GM12875 (cell line): ENCODE results near the gene ATP2A3.

Experiments used
- H3K4me3 ChIP-seq: one replicate; pipeline ENCODE4 v1.5.1; 2011; ENCODE audit warnings: low read depth, low read length, control low read depth
- CTCF ChIP-seq: IDR thresholded peaks from 2 replicates; pipeline ENCODE4 v1.5.1; 2011; ENCODE audit warnings: low read depth, mild to moderate bottlenecking, control low read depth, inconsistent platforms, low read length, moderate library complexity, borderline replicate concordance; ENCODE audit not compliant: insufficient read depth

The ATP2A3 gene

GRCh38 chr17:3885970-3886369 is 78.3 kb downstream of the ATP2A3 start:
- TF ChIP-seq CTCF: no peak
- H3K4me3 ChIP-seq: no peak overlapping the region

GRCh38 chr17:3885271-3885670 is 79.0 kb downstream of the ATP2A3 start:
- no peak for TF ChIP-seq CTCF
- H3K4me3 ChIP-seq: no peak overlapping the region

GRCh38 chr17:3884188-3884587 is 80.0 kb downstream of the ATP2A3 start:
- H3K4me3 ChIP-seq: no peak overlapping the region
- no peak for TF ChIP-seq CTCF

GRCh38 chr17:3882276-3882675 is 82.0 kb downstream of the ATP2A3 start:
- TF ChIP-seq CTCF: no peak
- H3K4me3 ChIP-seq: no peak overlapping the region

GRCh38 chr17:3880983-3881382 is 83.3 kb downstream of the ATP2A3 start:
- H3K4me3 ChIP-seq: no peak overlapping the region
- TF ChIP-seq CTCF: no peak

GRCh38 chr17:3879591-3880417 is 84.4 kb downstream of the ATP2A3 start:
- H3K4me3 ChIP-seq: no peak overlapping the region
- no peak for TF ChIP-seq CTCF

GRCh38 chr17:3879186-3879585 is 85.1 kb downstream of the ATP2A3 start:
- no peak for TF ChIP-seq CTCF
- H3K4me3 ChIP-seq: no peak overlapping the region
